ENCODE results near the gene GATAD2B. TPM values are rescaled to one million over a fixed set of nuclear protein-coding genes. Genes with fewer than 3 reads are reported as not detected.
"Not testable (repeated sequence)": the region's sequence is repeated elsewhere in the genome, so short reads cannot be mapped to it uniquely, and the experiment has no call there.

Gene GATAD2B
- polyA plus RNA-seq, 3 donors, result 1.1 to 11.0 (median 2.0) TPM

DNA sequence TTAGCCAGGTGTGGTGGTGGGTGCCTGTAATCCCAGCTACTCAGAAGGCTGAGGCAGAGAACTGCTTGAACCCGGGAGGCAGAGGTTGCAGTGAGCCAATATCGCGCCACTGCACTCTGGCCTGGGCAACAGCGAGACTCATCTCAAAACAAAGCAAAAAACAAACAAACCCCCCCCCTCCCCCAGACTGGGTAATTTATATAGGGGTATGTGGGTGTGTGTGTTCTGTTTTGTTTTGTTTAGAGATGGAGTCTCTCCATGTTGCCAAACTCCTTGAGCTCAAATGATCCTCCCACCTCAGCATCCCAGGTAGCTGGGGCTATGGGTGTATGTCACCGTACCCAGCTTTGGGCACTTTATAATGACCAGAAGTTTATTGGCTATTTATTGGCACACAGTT lies 74.0 kb downstream of the GATAD2B start:
- Histone ChIP-seq H2AFZ (ENCODE audit: insufficient read depth, low read depth, low read length, poor library complexity, severe bottlenecking) (no peak overlapping the region), H3K27me3 (ENCODE audit: control insufficient read depth in 2 of 2, insufficient read depth in 2 of 2, low read length in 2 of 2) (no peaks in the 10 kb centered on the region), H3K4me1 (ENCODE audit: control insufficient read depth in 1 of 2, insufficient read depth in 2 of 2, low read length in 2 of 2) (peaks cover 17 to 19% of the 10 kb centered on the region in 2 donors), H3K79me2 (ENCODE audit: insufficient read depth, low read length) (peaks cover 68% of the 10 kb centered on the region), H3K9me3 (replicated peaks in 1 of 2; ENCODE audit: control insufficient read depth in 1 of 2, insufficient read depth in 1 of 2, low read length in 2 of 2) (no peaks in the 10 kb centered on the region), H3K4me3 (replicated peaks in 1 of 3; ENCODE audit: low read depth in 2 of 3, low read length in 3 of 3) (no peak overlapping the region), H3K9ac (ENCODE audit: insufficient read depth, low read length, poor library complexity, severe bottlenecking) (no peak overlapping the region), H3K4me2 (replicated peaks; ENCODE audit: extremely low read depth, low read length, poor library complexity, severe bottlenecking) (no peak overlapping the region), H3K27ac (ENCODE audit: low read depth in 1 of 2, low read length in 2 of 2) (peak overlapping the region in 1 of 2 donors; percentile 66), H3K36me3 (replicated peaks in 1 of 2; ENCODE audit: control insufficient read depth in 1 of 2, insufficient read depth in 2 of 2, low read length in 2 of 2) (peaks cover 0 to 18% of the 10 kb centered on the region in 2 donors), H4K20me1 (ENCODE audit: insufficient read depth, low read length) (peaks cover 30% of the 10 kb centered on the region)
- WGBS (ENCODE audit: insufficient coverage), result no CpG with 5 or more reads among the region's 5 CpGs
- H3K4me1 Mint-ChIP-seq, result peaks cover 33% of the 10 kb centered on the region
- intact Hi-C loops (cut with micrococcal nuclease), result loop anchor here (5.0 to 10.0 kb wide), 2 partner anchors 33 to 56 kb away; no protein-coding TSS in a partner anchor
- no peak overlapping the region for H3K4me3 Mint-ChIP-seq
- H3K27ac Mint-ChIP-seq, result peak overlapping the region in 1 of 7 donors; percentile 72
- peaks cover 0 to 1% (median 0%) of the 10 kb centered on the region in 3 donors for H3K27me3 Mint-ChIP-seq (ENCODE audit: low read depth in 3 of 3)
- TF ChIP-seq, protein P1, sequence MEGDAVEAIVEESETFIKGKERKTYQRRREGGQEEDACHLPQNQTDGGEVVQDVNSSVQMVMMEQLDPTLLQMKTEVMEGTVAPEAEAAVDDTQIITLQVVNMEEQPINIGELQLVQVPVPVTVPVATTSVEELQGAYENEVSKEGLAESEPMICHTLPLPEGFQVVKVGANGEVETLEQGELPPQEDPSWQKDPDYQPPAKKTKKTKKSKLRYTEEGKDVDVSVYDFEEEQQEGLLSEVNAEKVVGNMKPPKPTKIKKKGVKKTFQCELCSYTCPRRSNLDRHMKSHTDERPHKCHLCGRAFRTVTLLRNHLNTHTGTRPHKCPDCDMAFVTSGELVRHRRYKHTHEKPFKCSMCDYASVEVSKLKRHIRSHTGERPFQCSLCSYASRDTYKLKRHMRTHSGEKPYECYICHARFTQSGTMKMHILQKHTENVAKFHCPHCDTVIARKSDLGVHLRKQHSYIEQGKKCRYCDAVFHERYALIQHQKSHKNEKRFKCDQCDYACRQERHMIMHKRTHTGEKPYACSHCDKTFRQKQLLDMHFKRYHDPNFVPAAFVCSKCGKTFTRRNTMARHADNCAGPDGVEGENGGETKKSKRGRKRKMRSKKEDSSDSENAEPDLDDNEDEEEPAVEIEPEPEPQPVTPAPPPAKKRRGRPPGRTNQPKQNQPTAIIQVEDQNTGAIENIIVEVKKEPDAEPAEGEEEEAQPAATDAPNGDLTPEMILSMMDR (IDR thresholded peaks at IDR 0.05), result no peak
- H3K9me3 Mint-ChIP-seq, result peaks cover 0 to 2% (median 0%) of the 10 kb centered on the region in 7 donors
- DNase-seq, result no peak
- H3K36me3 Mint-ChIP-seq, result peaks cover 29 to 36% of the 10 kb centered on the region in 2 donors

DNA sequence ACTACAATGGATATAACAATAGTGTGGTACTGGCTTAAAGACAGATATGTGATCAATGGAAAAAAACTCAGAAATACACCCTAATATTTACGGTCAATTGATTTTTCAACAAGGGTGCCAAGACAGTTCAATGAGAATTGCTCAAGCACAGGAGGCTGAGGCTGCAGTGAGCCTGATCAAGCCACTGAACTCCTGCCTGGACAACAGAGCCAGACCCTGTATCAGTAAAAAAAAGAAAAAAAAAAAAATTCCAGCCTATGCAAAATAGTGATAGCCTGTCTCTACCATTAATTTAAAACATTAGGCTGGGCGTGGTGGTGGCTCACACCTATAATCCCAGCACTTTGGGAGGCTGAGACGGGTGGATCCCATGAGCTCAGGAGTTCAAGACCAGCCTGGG lies 77.6 kb downstream of the GATAD2B start:
- TF ChIP-seq, protein P1 (IDR thresholded peaks at IDR 0.05), result no peak
- Mint-ChIP-seq H3K4me1 (peaks cover 27% of the 10 kb centered on the region), H3K4me3 (no peak overlapping the region), H3K27ac (no peak overlapping the region), H3K27me3 (ENCODE audit: low read depth in 3 of 3) (peaks cover 0 to 1% (median 0%) of the 10 kb centered on the region in 3 donors), H3K9me3 (peaks cover 0 to 2% (median 0%) of the 10 kb centered on the region in 7 donors), H3K36me3 (peaks cover 14% of the 10 kb centered on the region in 2 donors)
- WGBS (ENCODE audit: insufficient coverage), result no CpG with 5 or more reads among the region's 3 CpGs
- peaks cover 12 to 14% of the 10 kb centered on the region in 2 donors for H3K4me1 ChIP-seq (ENCODE audit: control insufficient read depth in 1 of 2, insufficient read depth in 2 of 2, low read length in 2 of 2)
- H3K9ac ChIP-seq (ENCODE audit: insufficient read depth, low read length, poor library complexity, severe bottlenecking), result no peak overlapping the region
- H3K4me2 ChIP-seq (replicated peaks; ENCODE audit: extremely low read depth, low read length, poor library complexity, severe bottlenecking), result no peak overlapping the region
- H3K4me3 ChIP-seq (replicated peaks in 1 of 3; ENCODE audit: low read depth in 2 of 3, low read length in 3 of 3), result no peak overlapping the region
- H3K27me3 ChIP-seq (ENCODE audit: control insufficient read depth in 2 of 2, insufficient read depth in 2 of 2, low read length in 2 of 2), result no peaks in the 10 kb centered on the region
- peaks cover 44% of the 10 kb centered on the region for H4K20me1 ChIP-seq (ENCODE audit: insufficient read depth, low read length)
- DNase-seq, result no peak
- no peak overlapping the region for H3K27ac ChIP-seq (ENCODE audit: low read depth in 1 of 2, low read length in 2 of 2)
- intact Hi-C loops (cut with micrococcal nuclease), result loop anchor here (5.0 to 10.0 kb wide), 2 partner anchors 37 to 60 kb away; no protein-coding TSS in a partner anchor
- H2AFZ ChIP-seq (ENCODE audit: insufficient read depth, low read depth, low read length, poor library complexity, severe bottlenecking), result no peak overlapping the region
- H3K36me3 ChIP-seq (replicated peaks in 1 of 2; ENCODE audit: control insufficient read depth in 1 of 2, insufficient read depth in 2 of 2, low read length in 2 of 2), result no peaks in the 10 kb centered on the region
- H3K79me2 ChIP-seq (ENCODE audit: insufficient read depth, low read length), result peaks cover 56% of the 10 kb centered on the region
- H3K9me3 ChIP-seq (replicated peaks in 1 of 2; ENCODE audit: control insufficient read depth in 1 of 2, insufficient read depth in 1 of 2, low read length in 2 of 2), result no peaks in the 10 kb centered on the region

DNA sequence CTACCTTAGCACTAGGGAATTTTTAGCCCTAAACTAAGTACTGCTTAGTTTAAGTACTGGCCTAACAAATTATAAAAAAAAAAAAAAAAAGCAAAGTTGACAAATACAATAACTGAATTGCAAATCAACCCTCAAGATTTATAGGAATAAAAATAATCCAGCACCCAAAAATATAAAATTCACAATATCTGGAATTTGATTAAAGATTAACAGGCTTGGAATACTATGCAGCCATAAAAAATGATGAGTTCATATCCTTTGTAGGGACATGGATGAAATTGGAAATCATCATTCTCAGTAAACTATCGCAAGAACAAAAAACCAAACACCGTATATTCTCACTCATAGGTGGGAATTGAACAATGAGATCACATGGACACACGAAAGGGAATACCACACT lies 78.4 kb downstream of the GATAD2B start:
- H3K27me3 ChIP-seq (ENCODE audit: control insufficient read depth in 2 of 2, insufficient read depth in 2 of 2, low read length in 2 of 2); H3K9ac ChIP-seq (ENCODE audit: insufficient read depth, low read length, poor library complexity, severe bottlenecking); H3K27ac ChIP-seq (ENCODE audit: low read depth in 1 of 2, low read length in 2 of 2); DNase-seq; H3K27me3 Mint-ChIP-seq (ENCODE audit: low read depth in 3 of 3); H3K4me3 ChIP-seq (replicated peaks in 1 of 3; ENCODE audit: low read depth in 2 of 3, low read length in 3 of 3); H3K9me3 Mint-ChIP-seq; H3K4me1 ChIP-seq (ENCODE audit: control insufficient read depth in 1 of 2, insufficient read depth in 2 of 2, low read length in 2 of 2); H3K36me3 ChIP-seq (replicated peaks in 1 of 2; ENCODE audit: control insufficient read depth in 1 of 2, insufficient read depth in 2 of 2, low read length in 2 of 2); H2AFZ ChIP-seq (ENCODE audit: insufficient read depth, low read depth, low read length, poor library complexity, severe bottlenecking); H3K4me3 Mint-ChIP-seq; H3K4me2 ChIP-seq (replicated peaks; ENCODE audit: extremely low read depth, low read length, poor library complexity, severe bottlenecking); H3K9me3 ChIP-seq (replicated peaks in 1 of 2; ENCODE audit: control insufficient read depth in 1 of 2, insufficient read depth in 1 of 2, low read length in 2 of 2): not testable (repeated sequence)
- peaks cover 19% of the 10 kb centered on the region for H3K4me1 Mint-ChIP-seq
- H3K79me2 ChIP-seq (ENCODE audit: insufficient read depth, low read length), result peaks cover 57% of the 10 kb centered on the region
- peak overlapping the region in 1 of 7 donors; percentile 52 for H3K27ac Mint-ChIP-seq
- H4K20me1 ChIP-seq (ENCODE audit: insufficient read depth, low read length), result peaks cover 38% of the 10 kb centered on the region
- intact Hi-C loops (cut with micrococcal nuclease), result loop anchor here in 1 of 2 donors (10.0 kb wide), 1 partner anchor 60 kb away; no protein-coding TSS in a partner anchor
- WGBS (ENCODE audit: insufficient coverage), result no CpG with 5 or more reads among the region's 3 CpGs
- peaks cover 14% of the 10 kb centered on the region in 2 donors for H3K36me3 Mint-ChIP-seq

Data from CD14-positive monocyte (primary cell).